HG02840 (cell line): ENCODE results near the gene B3GAT3.
"Not testable (repeated sequence)": the region's sequence is repeated elsewhere in the genome, so short reads cannot be mapped to it uniquely, and the experiment has no call there.

ENCODE experiments used
- ATAC-seq: cut with Tn5 transposase; IDR thresholded peaks from one replicate; pipeline ENCODE4 v1.9.1; 2021; ENCODE audit warnings: mild to moderate bottlenecking, moderate library complexity, moderate number of reproducible peaks; ENCODE audit not compliant: unreplicated experiment, low FRiP score

The B3GAT3 gene

GRCh38 chr11:62645946-62646824 is 24.4 kb upstream of the B3GAT3 start, which contains the start of gene GANAB:
Gene GANAB (minus strand): TSS chr11:62646613. CDS start chr11:62646599, 14 bp downstream.
- peak; percentile 87 for ATAC-seq

DNA sequence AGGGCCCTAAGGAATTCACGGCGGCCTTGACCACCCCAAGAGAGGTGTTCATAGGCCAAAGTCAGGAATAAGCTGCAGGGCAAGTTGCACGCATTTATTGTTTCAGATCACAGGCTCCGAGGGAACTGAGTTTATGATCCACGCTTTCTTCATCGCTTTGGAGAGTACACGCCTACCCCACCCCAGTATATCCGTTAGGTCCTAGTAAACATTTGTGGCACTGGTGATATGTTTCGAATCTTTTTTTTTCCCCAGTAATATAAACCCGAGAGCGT is 23.8 kb upstream of the B3GAT3 start:
- no peak for ATAC-seq

- no peak for ATAC-seq
Measured at GRCh38 chr11:62644220-62644619, 22.4 kb upstream of the B3GAT3 start.

- ATAC-seq, result no peak
Measured at GRCh38 chr11:62632492-62632891, 10.7 kb upstream of the B3GAT3 start.

DNA sequence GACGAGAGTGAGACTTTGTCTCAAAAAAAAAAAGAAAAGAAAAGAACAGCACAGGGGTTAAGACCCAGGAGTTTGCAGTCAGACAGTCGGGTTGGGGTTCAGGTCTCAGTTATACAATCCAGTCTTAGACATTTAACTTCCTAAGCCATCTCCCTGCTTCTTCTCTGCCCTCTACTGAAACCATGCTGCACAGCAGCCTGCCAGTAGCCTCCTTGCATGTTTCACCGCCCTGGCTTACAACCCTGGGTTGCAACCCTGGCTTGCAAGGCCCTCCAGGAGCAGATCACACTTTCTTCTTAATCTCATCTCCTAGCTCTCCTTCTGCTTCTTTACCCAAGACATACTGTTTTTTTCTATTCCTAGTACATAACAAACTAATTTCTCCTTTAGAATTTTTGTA is 5.9 kb upstream of the B3GAT3 start:
- ATAC-seq, result no peak

DNA sequence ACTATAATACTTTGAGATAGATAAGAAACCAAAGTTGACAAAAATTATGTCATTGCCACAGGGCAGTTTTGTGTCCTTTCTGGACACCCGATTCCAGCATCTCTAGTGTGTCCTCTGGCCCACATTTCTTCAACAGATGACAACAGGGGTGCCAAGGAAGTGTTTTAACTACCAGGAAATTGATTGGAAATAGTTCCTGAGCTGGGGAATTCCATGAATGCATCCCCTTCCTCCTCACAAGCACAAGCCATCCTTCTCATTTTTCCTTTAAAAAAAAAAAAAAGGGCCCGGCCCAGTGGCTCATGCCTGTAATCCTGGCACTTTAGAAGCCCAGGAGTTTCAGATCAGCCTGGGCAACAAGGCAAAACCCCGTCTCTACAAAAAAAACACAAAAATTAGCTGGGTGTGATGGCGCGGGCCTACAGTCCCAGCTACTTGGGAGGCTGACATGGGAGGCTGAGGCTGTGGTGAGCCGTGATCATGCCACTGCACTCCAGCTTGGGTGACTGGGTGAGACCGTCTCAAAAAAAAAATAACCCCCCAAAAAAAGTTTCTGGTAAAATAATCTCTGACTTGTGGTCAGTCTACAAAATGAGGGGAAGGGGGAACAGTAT is 797 bp upstream of the B3GAT3 start:
- no peak for ATAC-seq

- no peak for ATAC-seq
Measured at GRCh38 chr11:62621027-62621566, 689 bp downstream of the B3GAT3 start.

DNA sequence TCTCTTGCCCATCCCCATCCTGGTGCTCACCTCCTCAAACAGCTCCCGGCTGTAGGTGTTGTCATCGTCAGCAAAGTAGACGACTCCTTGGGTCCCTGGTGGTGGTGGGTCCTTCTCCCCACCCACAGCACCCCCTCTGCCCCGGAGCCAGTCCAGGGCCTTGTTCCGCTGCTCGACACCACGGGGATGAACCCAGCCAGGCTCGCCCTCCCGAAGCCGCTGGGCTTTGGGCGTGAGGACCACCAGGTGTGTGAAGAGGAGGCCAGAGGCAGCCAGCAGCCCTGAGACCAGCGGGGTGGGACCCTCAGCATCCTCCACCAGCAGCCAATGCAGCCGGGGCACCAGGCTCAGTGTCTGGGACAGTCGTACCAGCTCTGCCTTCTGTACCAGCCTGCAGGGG is 4.8 kb downstream of the B3GAT3 start:
- ATAC-seq, result not testable (repeated sequence)

DNA sequence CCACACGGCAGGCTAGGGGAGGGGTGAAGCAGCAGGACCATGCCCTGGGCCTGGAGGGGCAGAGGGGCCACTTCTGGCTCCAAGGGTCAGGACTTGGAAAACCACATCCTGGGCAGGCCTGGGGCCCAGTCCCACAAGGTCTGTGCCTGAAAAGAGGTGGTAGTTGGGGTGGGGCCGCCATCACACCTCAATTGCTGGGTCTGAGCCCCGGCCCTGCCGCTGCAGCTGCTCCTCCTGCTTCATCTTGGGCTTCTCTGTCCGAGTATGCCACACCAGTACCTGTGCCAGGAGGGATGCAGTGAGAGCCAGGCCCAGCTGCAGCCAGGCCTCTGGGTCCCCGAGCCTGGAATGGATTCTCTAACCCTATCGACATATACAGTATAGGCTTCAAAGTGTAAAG is 6.3 kb downstream of the B3GAT3 start:
- no peak for ATAC-seq

- no peak for ATAC-seq
Measured at GRCh38 chr11:62614275-62614674, 7.5 kb downstream of the B3GAT3 start.

GRCh38 chr11:62613291-62613778 is 8.5 kb downstream of the B3GAT3 start:
- ATAC-seq, result no peak

DNA sequence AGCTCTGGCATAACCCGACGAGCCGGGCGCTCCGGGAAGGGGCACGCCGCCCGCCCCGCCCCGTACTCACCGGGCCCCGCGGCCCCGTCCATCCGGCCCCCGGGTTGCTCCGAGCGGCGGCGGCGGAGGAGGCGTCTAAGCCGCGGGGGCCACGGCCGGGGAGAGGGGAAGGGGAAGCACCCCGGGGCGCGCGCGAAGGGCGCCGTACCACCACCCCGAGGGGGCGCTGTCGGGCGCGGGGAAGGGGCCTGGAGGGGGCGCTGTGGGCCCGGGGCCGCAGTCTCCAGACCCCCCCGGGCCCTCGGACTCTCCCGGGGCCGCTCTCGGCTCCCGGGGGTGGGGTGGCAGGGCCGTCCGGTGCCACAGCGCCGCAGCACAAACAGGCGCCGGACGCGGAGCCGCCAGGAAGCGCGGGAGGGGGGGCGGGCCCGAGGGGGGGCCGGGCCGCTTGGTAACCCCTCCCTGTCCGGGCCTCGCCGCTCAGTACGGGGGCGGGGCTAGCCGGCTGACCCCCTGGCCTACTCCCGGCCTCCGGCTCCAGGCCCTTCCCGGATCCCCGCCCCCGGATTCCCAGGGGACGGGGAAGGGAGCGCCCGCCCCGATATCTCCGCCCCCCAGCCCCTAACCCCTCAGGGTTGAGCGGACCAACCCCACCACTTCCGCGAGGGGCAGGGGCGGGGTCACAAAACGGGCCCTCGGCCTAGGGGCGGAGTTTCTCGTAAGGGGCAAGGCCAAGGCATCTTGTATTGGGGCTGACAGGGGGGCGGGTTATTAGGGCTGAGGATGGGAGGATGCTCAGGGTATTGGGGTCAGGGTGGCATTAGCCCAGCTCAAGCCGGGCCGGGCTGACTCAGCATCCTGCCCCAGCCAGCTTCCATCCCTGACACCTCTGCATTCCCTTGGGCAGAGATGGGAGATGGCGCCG is 9.2 kb downstream of the B3GAT3 start, which contains the start of the genes EML3 and ROM1:
Gene EML3, minus strand, starts transcription at position 410 of the 925 bp plus-strand sequence. Its CDS starts 318 bp downstream, at position 92.
Gene ROM1, plus strand, starts transcription at position 892 of the 925 bp plus-strand sequence. Its CDS starts 25 bp downstream, at position 917.
- peak; percentile 57 for ATAC-seq

GRCh38 chr11:62611705-62612365 is 10.0 kb downstream of the B3GAT3 start:
- no peak for ATAC-seq

GRCh38 chr11:62610814-62611704 is 10.7 kb downstream of the B3GAT3 start:
- no peak for ATAC-seq

- ATAC-seq, result no peak
Measured at GRCh38 chr11:62610403-62610802, 11.4 kb downstream of the B3GAT3 start.

DNA sequence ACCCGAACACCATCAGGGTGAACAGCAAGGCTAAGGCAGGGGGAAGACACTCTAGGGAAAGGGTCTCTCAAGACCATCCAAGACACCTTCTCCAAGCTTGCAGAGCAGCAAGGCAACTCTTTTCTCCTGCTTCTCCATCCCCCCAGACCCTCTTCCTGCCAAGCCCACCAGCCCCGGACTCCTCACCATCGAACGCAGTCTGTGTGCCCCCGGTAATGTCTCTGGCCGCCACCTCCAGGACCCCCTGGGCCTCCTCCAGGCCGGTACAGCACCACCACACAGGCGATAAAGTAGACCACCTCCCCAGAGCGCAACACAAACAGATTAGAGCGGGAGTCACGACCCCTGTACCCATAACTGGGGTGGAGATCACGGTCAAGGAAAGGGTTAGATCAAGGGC is 13.0 kb downstream of the B3GAT3 start:
- no peak for ATAC-seq

- ATAC-seq, result no peak
Measured at GRCh38 chr11:62607714-62608113, 14.1 kb downstream of the B3GAT3 start.

GRCh38 chr11:62605902-62606301 is 15.9 kb downstream of the B3GAT3 start:
- no peak for ATAC-seq

DNA sequence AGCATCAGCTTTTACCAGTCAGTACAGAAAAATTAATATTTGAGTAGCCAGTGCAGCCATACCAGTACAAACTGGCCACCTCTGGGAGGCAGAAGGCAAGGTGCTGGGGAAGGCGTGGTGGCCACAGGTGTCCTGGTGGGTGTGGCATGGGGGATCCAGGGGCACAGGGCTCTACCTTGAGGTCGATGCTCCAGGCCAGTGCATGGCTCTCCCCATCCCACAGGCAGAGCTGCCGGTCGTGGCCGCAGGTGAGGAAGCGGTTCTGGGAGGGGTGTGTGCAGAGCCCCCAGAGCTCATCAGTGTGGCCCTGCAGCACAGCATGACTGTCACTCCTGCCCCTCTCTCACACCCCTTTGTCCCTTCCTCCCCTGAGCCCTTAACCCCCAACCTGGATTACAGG is 16.3 kb downstream of the B3GAT3 start:
- ATAC-seq, result no peak
